ENCODE measurements around the gene CEACAM1. TPM values are rescaled to one million over a fixed set of nuclear protein-coding genes. Genes with fewer than 3 reads are reported as not detected.
"Not testable (repeated sequence)": the region's sequence is repeated elsewhere in the genome, so short reads cannot be mapped to it uniquely, and the experiment has no call there.

CEACAM1 gene
- total and polyA plus RNA-seq, 2 donors from 2014 or later = 33.1 to 34.3 TPM

DNA sequence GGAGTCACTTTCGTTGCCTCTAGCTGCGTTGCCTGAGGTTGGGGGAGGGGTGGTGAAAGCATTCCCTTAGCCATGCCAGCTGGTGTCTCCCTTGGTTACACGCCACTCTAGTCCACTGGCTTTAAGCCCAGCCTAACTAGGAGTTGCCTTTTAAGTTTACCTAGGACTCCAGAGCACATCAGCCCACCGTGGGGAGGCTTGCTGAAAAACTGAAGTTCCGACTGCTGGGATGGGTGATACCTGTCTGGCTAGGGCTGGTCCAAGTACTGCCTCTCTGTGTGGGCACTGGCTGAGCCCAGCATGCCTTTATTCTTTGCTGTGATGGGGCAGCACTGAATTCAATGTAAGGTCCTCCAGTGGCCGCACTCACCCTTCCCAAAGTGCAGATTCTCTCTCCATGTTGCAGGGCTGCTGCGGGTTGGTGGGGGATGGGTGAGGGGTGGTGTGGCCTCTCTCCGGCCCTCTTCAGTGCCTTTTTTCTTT is 11.8 kb upstream of the CEACAM1 start:
- intact Hi-C loops (cut with DNase I) = no loop called here
- H3K9ac ChIP-seq (ENCODE audit: low read length in 3 of 3) = no peak overlapping the region
- DNase-seq (peak in 2 of 5 donors; percentile 14 to 18), FAIRE-seq (no peak)
- no peaks in the 10 kb centered on the region for H3K27me3 ChIP-seq (ENCODE audit: control insufficient read depth, insufficient read depth, low read length)
- H3K36me3 ChIP-seq (ENCODE audit: control insufficient read depth in 2 of 3, insufficient read depth in 3 of 3, low read length in 3 of 3) = no peaks in the 10 kb centered on the region
- no peak overlapping the region for H3K4me3 ChIP-seq (ENCODE audit: low read length in 3 of 3)
- no peaks in the 10 kb centered on the region for H3K4me1 ChIP-seq (ENCODE audit: control insufficient read depth in 2 of 3, insufficient read depth in 2 of 3, low read depth in 1 of 3, low read length in 3 of 3)
- TF ChIP-seq, protein P1, sequence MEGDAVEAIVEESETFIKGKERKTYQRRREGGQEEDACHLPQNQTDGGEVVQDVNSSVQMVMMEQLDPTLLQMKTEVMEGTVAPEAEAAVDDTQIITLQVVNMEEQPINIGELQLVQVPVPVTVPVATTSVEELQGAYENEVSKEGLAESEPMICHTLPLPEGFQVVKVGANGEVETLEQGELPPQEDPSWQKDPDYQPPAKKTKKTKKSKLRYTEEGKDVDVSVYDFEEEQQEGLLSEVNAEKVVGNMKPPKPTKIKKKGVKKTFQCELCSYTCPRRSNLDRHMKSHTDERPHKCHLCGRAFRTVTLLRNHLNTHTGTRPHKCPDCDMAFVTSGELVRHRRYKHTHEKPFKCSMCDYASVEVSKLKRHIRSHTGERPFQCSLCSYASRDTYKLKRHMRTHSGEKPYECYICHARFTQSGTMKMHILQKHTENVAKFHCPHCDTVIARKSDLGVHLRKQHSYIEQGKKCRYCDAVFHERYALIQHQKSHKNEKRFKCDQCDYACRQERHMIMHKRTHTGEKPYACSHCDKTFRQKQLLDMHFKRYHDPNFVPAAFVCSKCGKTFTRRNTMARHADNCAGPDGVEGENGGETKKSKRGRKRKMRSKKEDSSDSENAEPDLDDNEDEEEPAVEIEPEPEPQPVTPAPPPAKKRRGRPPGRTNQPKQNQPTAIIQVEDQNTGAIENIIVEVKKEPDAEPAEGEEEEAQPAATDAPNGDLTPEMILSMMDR (IDR thresholded peaks at IDR 0.05; ENCODE audit: borderline replicate concordance, extremely low read depth, insufficient read depth) = no peak
- H3K27ac ChIP-seq (ENCODE audit: low read depth in 2 of 2, low read length in 2 of 2) = no peak overlapping the region
- no peaks in the 10 kb centered on the region for H3K9me3 ChIP-seq (ENCODE audit: control insufficient read depth in 2 of 3, insufficient read depth in 1 of 3, low read length in 3 of 3)

GRCh38 chr19:42538841-42539709 is 10.8 kb upstream of the CEACAM1 start:
- Histone ChIP-seq H3K9ac (ENCODE audit: low read length in 3 of 3) (no peak overlapping the region), H3K9me3 (ENCODE audit: control insufficient read depth in 2 of 3, insufficient read depth in 1 of 3, low read length in 3 of 3) (no peaks in the 10 kb centered on the region), H3K4me1 (ENCODE audit: control insufficient read depth in 2 of 3, insufficient read depth in 2 of 3, low read depth in 1 of 3, low read length in 3 of 3) (no peaks in the 10 kb centered on the region), H3K36me3 (ENCODE audit: control insufficient read depth in 2 of 3, insufficient read depth in 3 of 3, low read length in 3 of 3) (no peaks in the 10 kb centered on the region), H3K27me3 (ENCODE audit: control insufficient read depth, insufficient read depth, low read length) (no peaks in the 10 kb centered on the region), H3K27ac (ENCODE audit: low read depth in 2 of 2, low read length in 2 of 2) (no peak overlapping the region), H3K4me3 (ENCODE audit: low read length in 3 of 3) (no peak overlapping the region)
- TF ChIP-seq, protein P1 (IDR thresholded peaks at IDR 0.05; ENCODE audit: borderline replicate concordance, extremely low read depth, insufficient read depth) = no peak
- DNase-seq (no peak), FAIRE-seq (no peak)
- intact Hi-C loops (cut with DNase I) = loop anchor here (10.0 kb wide), 1 partner anchor 94 kb away; the partner anchor contains the start of gene CXCL17

GRCh38 chr19:42535276-42535675 is 7.0 kb upstream of the CEACAM1 start:
- H3K27ac ChIP-seq (ENCODE audit: low read depth in 2 of 2, low read length in 2 of 2); H3K4me3 ChIP-seq (ENCODE audit: low read length in 3 of 3); H3K9me3 ChIP-seq (ENCODE audit: control insufficient read depth in 2 of 3, insufficient read depth in 1 of 3, low read length in 3 of 3); H3K36me3 ChIP-seq (ENCODE audit: control insufficient read depth in 2 of 3, insufficient read depth in 3 of 3, low read length in 3 of 3); H3K9ac ChIP-seq (ENCODE audit: low read length in 3 of 3); H3K4me1 ChIP-seq (ENCODE audit: control insufficient read depth in 2 of 3, insufficient read depth in 2 of 3, low read depth in 1 of 3, low read length in 3 of 3); H3K27me3 ChIP-seq (ENCODE audit: control insufficient read depth, insufficient read depth, low read length); FAIRE-seq; DNase-seq: not testable (repeated sequence)
- intact Hi-C loops (cut with DNase I) = loop anchor here (10.0 kb wide), 1 partner anchor 90 kb away; the partner anchor contains the start of gene CXCL17

GRCh38 chr19:42534391-42534790 is 6.1 kb upstream of the CEACAM1 start:
- TF ChIP-seq, protein P1 (IDR thresholded peaks at IDR 0.05; ENCODE audit: borderline replicate concordance, extremely low read depth, insufficient read depth) = no peak
- no peak overlapping the region for H3K27ac ChIP-seq (ENCODE audit: low read depth in 2 of 2, low read length in 2 of 2)
- no peak overlapping the region for H3K9ac ChIP-seq (ENCODE audit: low read length in 3 of 3)
- H3K27me3 ChIP-seq (ENCODE audit: control insufficient read depth, insufficient read depth, low read length) = no peaks in the 10 kb centered on the region
- H3K4me1 ChIP-seq (ENCODE audit: control insufficient read depth in 2 of 3, insufficient read depth in 2 of 3, low read depth in 1 of 3, low read length in 3 of 3) = peaks cover 0 to under 1% (median 0%) of the 10 kb centered on the region in 3 donors
- FAIRE-seq = no peak
- H3K9me3 ChIP-seq (ENCODE audit: control insufficient read depth in 2 of 3, insufficient read depth in 1 of 3, low read length in 3 of 3) = no peaks in the 10 kb centered on the region
- no peaks in the 10 kb centered on the region for H3K36me3 ChIP-seq (ENCODE audit: control insufficient read depth in 2 of 3, insufficient read depth in 3 of 3, low read length in 3 of 3)
- DNase-seq = no peak
- intact Hi-C loops (cut with DNase I) = loop anchor here (10.0 kb wide), 1 partner anchor 90 kb away; the partner anchor contains the start of gene CXCL17
- H3K4me3 ChIP-seq (ENCODE audit: low read length in 3 of 3) = no peak overlapping the region
